HFFc6 (cell line): ENCODE measurements around the gene HUWE1. TPM values are rescaled to one million over a fixed set of nuclear protein-coding genes. Genes with fewer than 3 reads are reported as not detected.

ENCODE experiments used
- DNase-seq: peaks from one replicate; pipeline ENCODE4 v3.0.0-alpha.2; 2018
- H3K27ac Mint-ChIP-seq: 2 replicates; pipeline ENCODE4 v1.8.0; 2020; ENCODE audit warnings: mild to moderate bottlenecking, mixed read lengths
- H3K27me3 Mint-ChIP-seq: 2 replicates; pipeline ENCODE4 v1.8.0; 2021; ENCODE audit warnings: mild to moderate bottlenecking, moderate library complexity, mixed read lengths; ENCODE audit not compliant: insufficient read depth
- H3K36me3 Mint-ChIP-seq: 2 replicates; pipeline ENCODE4 v1.8.0; 2021; ENCODE audit warnings: low read depth, mixed read lengths
- H3K4me1 Mint-ChIP-seq: 2 replicates; pipeline ENCODE4 v1.8.0; 2020; ENCODE audit warnings: low read depth, mixed read lengths
- H3K4me3 Mint-ChIP-seq: 2 replicates; pipeline ENCODE4 v1.8.0; 2020; ENCODE audit warnings: mild to moderate bottlenecking, moderate library complexity, mixed read lengths
- H3K9me3 Mint-ChIP-seq: 2 replicates; pipeline ENCODE4 v1.8.0; 2020; ENCODE audit warnings: mild to moderate bottlenecking, mixed read lengths
- total RNA-seq, 6 experiments: library from RNA; stranded (reverse); fragmentation: NEBNext Ultra II Directional; extraction: Animal tissue kit (Norgen Biotek cat#: 25700); gene quantifications; 2 replicates in 1 of 6; 3 replicates in 5 of 6; pipeline ENCODE4 v1.2.3, GENCODE V29; 2021
- TF ChIP-seq, protein P1 (sequence below): fragments of 200-600 bp; sonication (generic); IDR thresholded peaks from 2 replicates; pipeline ENCODE4 v1.5.0; 2021; ENCODE audit warnings: antibody characterized with exemption, mild to moderate bottlenecking

The HUWE1 gene
- total RNA-seq, 6 experiments from 2014 or later, result 128 to 199 (median 146) TPM

DNA sequence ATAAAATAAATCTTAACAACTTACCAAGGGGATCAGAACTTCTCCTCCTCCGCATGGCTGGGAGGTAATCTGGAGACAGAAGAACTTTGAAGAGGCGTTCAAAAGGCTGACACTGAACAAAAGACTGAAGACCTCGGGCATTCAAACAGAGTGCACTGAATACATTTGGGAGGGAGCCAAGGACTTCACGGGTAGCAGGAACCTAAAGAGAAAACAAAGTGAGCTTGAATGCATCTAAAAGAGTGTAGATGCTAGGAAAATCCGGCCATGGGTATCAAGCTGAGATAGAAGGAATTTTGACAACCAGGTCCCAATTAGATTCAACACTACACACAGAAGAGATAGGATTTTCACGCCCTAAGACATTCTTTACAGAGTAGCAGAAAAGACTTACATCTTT lies 69.6 kb downstream of the HUWE1 start:
- Mint-ChIP-seq H3K9me3 (peaks cover 4% of the 10 kb centered on the region; the same call in 1 of the 2 replicates), H3K36me3 (peaks cover 22% of the 10 kb centered on the region; the same call in 1 of the 2 replicates), H3K27ac (peak overlapping the region; percentile 16; the same call in 1 of the 2 replicates), H3K27me3 (peaks cover 2% of the 10 kb centered on the region; the same call in 1 of the 2 replicates), H3K4me3 (no peak overlapping the region), H3K4me1 (no peaks in the 10 kb centered on the region)
- TF ChIP-seq, protein P1, sequence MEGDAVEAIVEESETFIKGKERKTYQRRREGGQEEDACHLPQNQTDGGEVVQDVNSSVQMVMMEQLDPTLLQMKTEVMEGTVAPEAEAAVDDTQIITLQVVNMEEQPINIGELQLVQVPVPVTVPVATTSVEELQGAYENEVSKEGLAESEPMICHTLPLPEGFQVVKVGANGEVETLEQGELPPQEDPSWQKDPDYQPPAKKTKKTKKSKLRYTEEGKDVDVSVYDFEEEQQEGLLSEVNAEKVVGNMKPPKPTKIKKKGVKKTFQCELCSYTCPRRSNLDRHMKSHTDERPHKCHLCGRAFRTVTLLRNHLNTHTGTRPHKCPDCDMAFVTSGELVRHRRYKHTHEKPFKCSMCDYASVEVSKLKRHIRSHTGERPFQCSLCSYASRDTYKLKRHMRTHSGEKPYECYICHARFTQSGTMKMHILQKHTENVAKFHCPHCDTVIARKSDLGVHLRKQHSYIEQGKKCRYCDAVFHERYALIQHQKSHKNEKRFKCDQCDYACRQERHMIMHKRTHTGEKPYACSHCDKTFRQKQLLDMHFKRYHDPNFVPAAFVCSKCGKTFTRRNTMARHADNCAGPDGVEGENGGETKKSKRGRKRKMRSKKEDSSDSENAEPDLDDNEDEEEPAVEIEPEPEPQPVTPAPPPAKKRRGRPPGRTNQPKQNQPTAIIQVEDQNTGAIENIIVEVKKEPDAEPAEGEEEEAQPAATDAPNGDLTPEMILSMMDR, result no peak
- DNase-seq, result no peak

DNA sequence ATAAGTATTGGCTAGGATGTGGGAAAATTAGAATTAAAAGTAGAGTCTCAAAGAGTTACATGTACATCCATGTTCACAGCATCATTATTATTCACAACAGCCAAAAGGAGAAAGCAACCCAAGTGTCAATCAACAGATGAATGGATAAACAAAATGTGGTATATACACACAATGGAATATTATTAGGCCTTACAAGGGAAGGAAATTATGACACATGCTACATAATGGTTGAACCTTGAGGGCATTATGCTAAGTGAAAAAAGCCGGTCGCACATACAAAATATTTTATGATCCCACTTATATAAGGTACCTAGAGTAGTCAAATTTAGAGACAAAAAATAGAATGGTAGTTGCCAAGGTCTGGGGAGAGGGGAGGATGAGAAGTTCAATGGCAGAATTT lies 80.1 kb downstream of the HUWE1 start:
- Mint-ChIP-seq H3K27ac (no peak overlapping the region), H3K36me3 (peaks cover 37% of the 10 kb centered on the region)

DNA sequence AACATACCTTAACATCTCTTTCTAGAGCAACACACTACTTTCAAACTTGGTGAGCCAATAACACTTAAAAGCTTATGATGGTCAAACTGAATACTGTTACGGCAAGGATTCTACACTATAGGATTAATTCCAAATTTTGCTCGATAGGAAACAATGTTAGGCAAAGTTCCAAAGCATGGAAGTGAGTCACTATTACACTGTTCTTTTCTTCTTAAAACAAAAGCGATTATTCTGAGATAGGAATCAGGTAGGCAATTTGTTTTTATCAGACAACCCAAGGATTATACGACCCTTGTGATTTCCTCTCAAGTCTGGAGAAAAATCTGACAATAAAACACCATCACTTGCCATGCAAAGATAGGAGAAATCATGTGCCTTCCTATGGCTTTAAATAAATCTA lies 81.5 kb downstream of the HUWE1 start:
- Mint-ChIP-seq H3K27me3 (no peaks in the 10 kb centered on the region), H3K4me1 (0 out of 2 replicates have a peak, but pooled peaks cover 18% of the 10 kb centered on the region), H3K27ac (no peak overlapping the region), H3K9me3 (no peaks in the 10 kb centered on the region), H3K4me3 (no peak overlapping the region), H3K36me3 (peaks cover 25% of the 10 kb centered on the region)
- TF ChIP-seq, protein P1, result no peak
- DNase-seq, result no peak

More for the DNA sequence above, 80.1 kb downstream of the HUWE1 start:
- H3K4me3 Mint-ChIP-seq, result no peak overlapping the region
- TF ChIP-seq, protein P1, result no peak
- H3K27me3 Mint-ChIP-seq, result 0 out of 2 replicates have a peak, but pooled peaks cover 1% of the 10 kb centered on the region
- 0 out of 2 replicates have a peak, but pooled peaks cover 18% of the 10 kb centered on the region for H3K4me1 Mint-ChIP-seq
- H3K9me3 Mint-ChIP-seq, result no peaks in the 10 kb centered on the region
- DNase-seq, result no peak

DNA sequence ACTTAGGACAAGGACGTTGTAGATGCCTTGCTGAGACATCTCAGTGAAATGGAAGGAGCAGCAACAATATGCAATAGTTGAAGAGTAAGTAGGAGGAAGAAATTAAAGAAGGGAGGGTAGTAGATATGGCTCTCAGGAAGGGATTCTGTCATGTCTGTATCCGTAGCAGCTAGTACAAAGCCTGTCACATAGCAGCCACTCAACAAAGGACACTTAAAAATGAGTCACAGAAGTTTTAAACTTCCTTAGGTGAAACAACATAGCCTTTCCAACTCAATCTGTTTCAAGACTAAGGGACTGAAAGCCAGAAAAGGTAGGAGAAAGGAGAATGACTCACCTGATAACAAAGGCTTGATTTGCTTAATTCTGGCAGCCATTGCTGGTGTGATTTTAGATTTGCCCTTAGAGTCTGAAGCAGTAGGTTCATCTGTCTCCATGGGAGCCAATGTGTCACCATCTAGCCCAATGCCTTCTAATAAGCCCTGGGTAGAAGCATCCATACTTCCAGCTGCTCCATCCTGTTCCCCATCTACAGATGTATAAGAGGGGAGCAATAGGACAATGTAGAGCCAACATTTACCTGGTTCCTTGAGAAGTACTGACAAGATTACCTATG lies 86.6 kb downstream of the HUWE1 start:
- Mint-ChIP-seq H3K27ac (peak overlapping the region; percentile 27; the same call in 1 of the 2 replicates), H3K4me1 (peaks cover 10% of the 10 kb centered on the region), H3K36me3 (peaks cover 8% of the 10 kb centered on the region), H3K27me3 (no peaks in the 10 kb centered on the region), H3K9me3 (no peaks in the 10 kb centered on the region), H3K4me3 (no peak overlapping the region)
- TF ChIP-seq, protein P1, result no peak
- DNase-seq, result no peak

DNA sequence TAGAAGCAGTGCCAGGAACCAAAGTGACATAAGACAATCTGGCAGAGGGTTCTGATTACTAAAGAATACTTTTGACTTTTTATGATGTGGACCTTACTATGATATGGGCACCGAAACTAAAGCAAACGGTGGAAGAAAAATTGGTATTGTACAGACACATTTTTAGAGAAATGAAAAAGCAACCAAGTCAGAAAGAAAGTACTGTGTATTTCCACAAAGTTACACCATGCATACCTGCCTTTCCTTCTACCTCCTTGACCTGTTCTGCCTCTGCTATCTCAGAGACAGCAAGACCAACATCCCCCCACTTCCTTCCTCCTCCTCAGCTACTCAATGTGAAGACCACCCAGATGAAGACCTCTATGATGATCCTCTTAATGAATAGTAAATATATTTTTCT lies 88.3 kb downstream of the HUWE1 start:
- Mint-ChIP-seq H3K27me3 (no peaks in the 10 kb centered on the region), H3K9me3 (no peaks in the 10 kb centered on the region), H3K27ac (peak overlapping the region; percentile 38; the same call in 1 of the 2 replicates), H3K4me3 (no peak overlapping the region), H3K36me3 (peaks cover 14% of the 10 kb centered on the region), H3K4me1 (peaks cover 20% of the 10 kb centered on the region)
- TF ChIP-seq, protein P1, result no peak
- DNase-seq, result no peak
